Keratinocyte (primary cell): ENCODE results near the gene BHLHE23. TPM values are rescaled to one million over a fixed set of nuclear protein-coding genes. Genes with fewer than 3 reads are reported as not detected.

Experiments used
- DNase-seq: peaks from one replicate; pipeline ENCODE4 v3.0.0-alpha.2; 2011; ENCODE audit warnings: low read depth, missing footprints, low spot score
- FAIRE-seq: peaks from 2 replicates; lab custom pipeline; 2011; peaks lifted over from hg19 to GRCh38; lab: Jason Lieb, UNC
- H2AFZ ChIP-seq: 2 replicates; pipeline ENCODE4 v1.6.0; 2012; ENCODE audit warnings: low read length, control low read depth, inconsistent platforms; ENCODE audit not compliant: control insufficient read depth
- H3K27ac ChIP-seq: 2 replicates; pipeline ENCODE4 v1.5.1; 2011; ENCODE audit warnings: low read length; ENCODE audit not compliant: control insufficient read depth, insufficient read depth
- H3K27me3 ChIP-seq: 3 replicates; pipeline ENCODE4 v1.6.0; 2011; ENCODE audit warnings: low read length; ENCODE audit not compliant: control insufficient read depth, insufficient read depth; ENCODE audit errors: extremely low read depth
- H3K36me3 ChIP-seq, 2 experiments: 2 replicates in 1 of 2; 3 replicates in 1 of 2; pipeline ENCODE4 v1.5.1; 2011; ENCODE audit warnings: low read length in 2 of 2, mild to moderate bottlenecking in 1 of 2; ENCODE audit not compliant: control insufficient read depth in 2 of 2, insufficient read depth in 2 of 2; ENCODE audit errors: extremely low read depth in 1 of 2
- H3K4me1 ChIP-seq: 3 replicates; pipeline ENCODE4 v1.5.1; 2011; ENCODE audit warnings: low read length; ENCODE audit not compliant: control insufficient read depth, insufficient read depth; ENCODE audit errors: extremely low read depth
- H3K4me2 ChIP-seq: 3 replicates; pipeline ENCODE4 v1.6.0; 2011; ENCODE audit warnings: low read depth, low read length; ENCODE audit not compliant: control insufficient read depth, insufficient read depth; ENCODE audit errors: extremely low read depth
- H3K4me3 ChIP-seq, 3 experiments: fragments of 200-600 bp in 1 of 3; sonication (generic) in 1 of 3; 2 replicates in 2 of 3; 3 replicates in 1 of 3; pipeline ENCODE4 v1.5.1; 2011 to 2016; ENCODE audit warnings: low read length in 3 of 3, mild to moderate bottlenecking in 3 of 3, control low read depth in 2 of 3, inconsistent platforms in 1 of 3, low read depth in 1 of 3, mixed read lengths in 1 of 3, mixed run types in 1 of 3, moderate library complexity in 1 of 3; ENCODE audit not compliant: control insufficient read depth in 2 of 3, insufficient read depth in 2 of 3; ENCODE audit errors: extremely low read depth in 1 of 3
- H3K79me2 ChIP-seq: 2 replicates; pipeline ENCODE4 v1.6.0; 2012; ENCODE audit warnings: low read length; ENCODE audit not compliant: control insufficient read depth, insufficient read depth
- H3K9ac ChIP-seq: 3 replicates; pipeline ENCODE4 v1.6.0; 2011; ENCODE audit warnings: low read length; ENCODE audit not compliant: control insufficient read depth, insufficient read depth; ENCODE audit errors: extremely low read depth
- H3K9me1 ChIP-seq: 3 replicates; pipeline ENCODE4 v1.6.0; 2011; ENCODE audit warnings: low read length; ENCODE audit not compliant: control insufficient read depth, insufficient read depth; ENCODE audit errors: extremely low read depth
- H3K9me3 ChIP-seq: 2 replicates; pipeline ENCODE4 v1.5.1; 2012; ENCODE audit warnings: low read depth, low read length; ENCODE audit not compliant: control insufficient read depth
- H4K20me1 ChIP-seq: 3 replicates; pipeline ENCODE4 v1.6.0; 2011; ENCODE audit warnings: low read length; ENCODE audit not compliant: control insufficient read depth, insufficient read depth; ENCODE audit errors: extremely low read depth
- CTCF ChIP-seq, 3 experiments: IDR thresholded peaks in 1 of 3; conservative IDR thresholded peaks in 1 of 3; optimal IDR thresholded peaks in 1 of 3; 2 replicates in 2 of 3; 3 replicates in 1 of 3; pipeline versions ENCODE3 to v1.5.1; 2011; ENCODE audit warnings: low read length in 3 of 3, mild to moderate bottlenecking in 3 of 3, moderate library complexity in 2 of 3, control low read depth in 1 of 3, inconsistent platforms in 1 of 3; ENCODE audit not compliant: insufficient read depth in 2 of 3; ENCODE audit errors: extremely low read depth in 1 of 3
- EZH2 ChIP-seq: IDR thresholded peaks from one replicate; pipeline ENCODE4 v1.6.1; 2012; ENCODE audit warnings: inconsistent platforms, mild to moderate bottlenecking, low read length, moderate library complexity
- dilution Hi-C: fragments of 300-500 bp; cut with MboI; formaldehyde crosslinking; loops from one replicate; pipeline ENCODE4 v1.7.0; 2020; ENCODE audit warnings: low sequenced_read_pairs; ENCODE audit not compliant: extremely low pct_ligation_motif_present
- polyA plus RNA-seq, 5 experiments: library from polyadenylated mRNA; depleted of rRNA in 3 of 5; stranded (reverse) in 3 of 5; stranded (forward) in 1 of 5; unstranded in 1 of 5; fragments of >200 nt; gene quantifications; 1 replicate in 1 of 5; 2 replicates in 3 of 5; 3 replicates in 1 of 5; pipeline versions ENCODE4 v1.2.1 to v1.2.3, GENCODE V29; 2011 to 2012; ENCODE audit warnings: missing spikeins in 2 of 5, low read depth in 1 of 5, low replicate concordance in 1 of 5

The BHLHE23 gene
- polyA plus RNA-seq, 1 donor (not counting 4 experiments of a cell fraction or from before 2014, with no cell fraction given), result not detected

GRCh38 chr20:63015147-63015661 lies 8.4 kb upstream of the BHLHE23 start:
- Histone ChIP-seq H3K36me3 (no peaks in the 10 kb centered on the region), H3K27me3 (peaks cover 52% of the 10 kb centered on the region), H4K20me1 (no peaks in the 10 kb centered on the region), H3K27ac (no peak overlapping the region), H2AFZ (no peak overlapping the region), H3K9ac (no peak overlapping the region), H3K79me2 (no peaks in the 10 kb centered on the region), H3K9me3 (peaks cover 3% of the 10 kb centered on the region), H3K4me3 (no peak overlapping the region), H3K9me1 (no peaks in the 10 kb centered on the region), H3K4me2 (no peak overlapping the region), H3K4me1 (peaks cover 2% of the 10 kb centered on the region)
- FAIRE-seq, result no peak
- no peak for DNase-seq
- dilution Hi-C loops, result no loop called here
- no peak for TF ChIP-seq CTCF (optimal IDR thresholded peaks at IDR 0.05 in 1 of 3, IDR thresholded peaks at IDR 0.05 in 1 of 3, conservative IDR thresholded peaks at IDR 0.05 in 1 of 3; ENCODE audit: extremely low read depth in 1 of 3, insufficient read depth in 2 of 3, low read length in 3 of 3)
- no peak for TF ChIP-seq EZH2

- dilution Hi-C loops, result no loop called here
- no peak overlapping the region for H3K4me3 ChIP-seq
- no peak overlapping the region for H3K4me2 ChIP-seq
- H3K79me2 ChIP-seq, result no peaks in the 10 kb centered on the region
- H3K27me3 ChIP-seq, result peaks cover 57% of the 10 kb centered on the region
- H3K36me3 ChIP-seq, result no peaks in the 10 kb centered on the region
- H3K4me1 ChIP-seq, result peaks cover 2% of the 10 kb centered on the region
- no peak overlapping the region for H3K27ac ChIP-seq
- H4K20me1 ChIP-seq, result no peaks in the 10 kb centered on the region
- TF ChIP-seq EZH2 (no peak), CTCF (optimal IDR thresholded peaks at IDR 0.05 in 1 of 3, IDR thresholded peaks at IDR 0.05 in 1 of 3, conservative IDR thresholded peaks at IDR 0.05 in 1 of 3; ENCODE audit: extremely low read depth in 1 of 3, insufficient read depth in 2 of 3, low read length in 3 of 3) (no peak)
- no peaks in the 10 kb centered on the region for H3K9me1 ChIP-seq
- H2AFZ ChIP-seq, result no peak overlapping the region
- H3K9me3 ChIP-seq, result peaks cover 3% of the 10 kb centered on the region
- no peak for FAIRE-seq
- no peak for DNase-seq
- H3K9ac ChIP-seq, result no peak overlapping the region
Observed at GRCh38 chr20:63014710-63015109, 7.9 kb upstream of the BHLHE23 start.
